ENCODE results near the gene ERCC1.

The ERCC1 gene

DNA sequence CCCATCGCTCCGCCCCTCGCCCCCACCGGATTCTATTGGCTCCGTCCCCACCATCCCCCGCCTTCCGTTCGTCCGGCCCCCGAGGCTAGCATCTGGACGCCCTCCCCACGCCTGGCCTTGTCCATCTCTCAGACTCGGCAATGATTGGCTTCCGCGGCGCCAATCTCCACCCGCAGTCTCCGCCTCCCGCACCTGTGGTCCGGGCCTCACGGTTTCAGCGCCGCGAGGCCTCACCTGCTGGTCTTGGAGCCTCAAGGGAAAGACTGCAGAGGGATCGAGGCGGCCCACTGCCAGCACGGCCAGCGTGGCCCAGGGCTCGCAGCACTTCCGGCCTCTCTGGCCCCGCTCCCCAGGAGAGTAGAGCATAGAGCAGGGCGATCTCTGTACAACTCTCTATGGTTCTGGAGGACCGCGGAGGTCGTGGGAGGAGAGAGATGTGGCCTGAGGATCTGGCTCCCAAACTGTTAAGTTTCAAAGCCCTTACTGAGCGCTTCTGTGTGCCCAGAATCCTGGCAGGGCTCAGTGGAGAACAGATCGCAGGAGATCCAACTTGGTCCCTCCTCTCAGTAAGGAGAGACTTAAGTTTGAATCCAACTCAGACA lies at the start of gene ERCC1:
ERCC1 (minus strand) TSS at position 329 of the 602 bp plus-strand sequence. CDS start 543 bp downstream, outside the sequence.
- DNase-seq (ENCODE audit: low read depth) = peak; percentile 98

DNA sequence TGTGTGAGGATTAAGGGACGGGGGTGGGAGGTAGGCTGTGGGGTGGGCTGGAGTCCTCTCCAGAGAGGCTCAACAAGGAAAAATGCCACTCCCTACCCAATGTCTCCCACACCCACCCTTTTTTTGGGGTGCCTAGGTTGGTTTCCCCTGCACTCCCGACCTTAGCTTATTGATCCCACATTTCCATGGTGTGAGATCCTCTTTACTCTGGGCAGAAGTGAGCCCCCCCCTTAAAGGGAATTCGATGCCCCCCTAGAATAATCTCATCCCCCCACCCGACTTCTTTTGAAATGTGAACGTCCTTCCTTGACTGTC lies 49.6 kb upstream of the ERCC1 start:
- DNase-seq (ENCODE audit: low read depth) = no peak

DNA sequence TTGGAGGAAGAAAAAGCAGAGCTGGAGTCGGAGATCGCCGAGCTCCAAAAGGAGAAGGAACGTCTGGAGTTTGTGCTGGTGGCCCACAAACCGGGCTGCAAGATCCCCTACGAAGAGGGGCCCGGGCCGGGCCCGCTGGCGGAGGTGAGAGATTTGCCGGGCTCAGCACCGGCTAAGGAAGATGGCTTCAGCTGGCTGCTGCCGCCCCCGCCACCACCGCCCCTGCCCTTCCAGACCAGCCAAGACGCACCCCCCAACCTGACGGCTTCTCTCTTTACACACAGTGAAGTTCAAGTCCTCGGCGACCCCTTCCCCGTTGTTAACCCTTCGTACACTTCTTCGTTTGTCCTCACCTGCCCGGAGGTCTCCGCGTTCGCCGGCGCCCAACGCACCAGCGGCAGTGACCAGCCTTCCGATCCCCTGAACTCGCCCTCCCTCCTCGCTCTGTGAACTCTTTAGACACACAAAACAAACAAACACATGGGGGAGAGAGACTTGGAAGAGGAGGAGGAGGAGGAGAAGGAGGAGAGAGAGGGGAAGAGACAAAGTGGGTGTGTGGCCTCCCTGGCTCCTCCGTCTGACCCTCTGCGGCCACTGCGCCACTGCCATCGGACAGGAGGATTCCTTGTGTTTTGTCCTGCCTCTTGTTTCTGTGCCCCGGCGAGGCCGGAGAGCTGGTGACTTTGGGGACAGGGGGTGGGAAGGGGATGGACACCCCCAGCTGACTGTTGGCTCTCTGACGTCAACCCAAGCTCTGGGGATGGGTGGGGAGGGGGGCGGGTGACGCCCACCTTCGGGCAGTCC lies 49.0 kb upstream of the ERCC1 start:
- DNase-seq (ENCODE audit: low read depth) = no peak

DNA sequence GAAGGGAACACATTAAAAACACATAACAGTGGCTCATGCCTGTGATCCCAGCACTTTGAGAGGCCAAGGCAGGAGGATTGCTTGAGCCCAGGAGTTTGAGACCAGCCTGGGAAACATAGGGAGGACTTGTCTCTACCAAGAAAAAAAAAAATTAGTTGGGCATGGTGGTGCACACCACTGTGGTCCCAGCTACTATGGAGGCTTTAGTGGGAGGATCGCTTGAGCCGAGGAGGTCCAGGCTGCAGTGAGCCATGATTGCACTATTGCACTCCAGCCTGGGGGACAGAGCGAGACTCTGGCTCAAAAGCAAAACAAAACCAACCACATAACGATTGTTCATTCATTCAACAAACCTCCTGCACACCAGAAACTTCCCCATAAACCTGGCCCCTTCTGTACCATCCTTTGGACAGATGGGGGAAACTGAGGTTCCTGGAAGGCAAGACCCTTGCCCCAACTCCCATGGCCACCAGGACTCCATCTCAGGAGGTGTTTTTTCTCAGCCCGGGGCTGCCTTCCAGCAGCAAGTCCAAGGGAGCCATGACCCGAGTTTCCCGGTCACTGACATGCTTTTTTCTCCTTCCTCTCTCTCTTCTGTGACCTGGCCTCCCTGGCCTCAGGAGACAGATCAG lies 48.3 kb upstream of the ERCC1 start:
- DNase-seq (ENCODE audit: low read depth) = no peak

DNA sequence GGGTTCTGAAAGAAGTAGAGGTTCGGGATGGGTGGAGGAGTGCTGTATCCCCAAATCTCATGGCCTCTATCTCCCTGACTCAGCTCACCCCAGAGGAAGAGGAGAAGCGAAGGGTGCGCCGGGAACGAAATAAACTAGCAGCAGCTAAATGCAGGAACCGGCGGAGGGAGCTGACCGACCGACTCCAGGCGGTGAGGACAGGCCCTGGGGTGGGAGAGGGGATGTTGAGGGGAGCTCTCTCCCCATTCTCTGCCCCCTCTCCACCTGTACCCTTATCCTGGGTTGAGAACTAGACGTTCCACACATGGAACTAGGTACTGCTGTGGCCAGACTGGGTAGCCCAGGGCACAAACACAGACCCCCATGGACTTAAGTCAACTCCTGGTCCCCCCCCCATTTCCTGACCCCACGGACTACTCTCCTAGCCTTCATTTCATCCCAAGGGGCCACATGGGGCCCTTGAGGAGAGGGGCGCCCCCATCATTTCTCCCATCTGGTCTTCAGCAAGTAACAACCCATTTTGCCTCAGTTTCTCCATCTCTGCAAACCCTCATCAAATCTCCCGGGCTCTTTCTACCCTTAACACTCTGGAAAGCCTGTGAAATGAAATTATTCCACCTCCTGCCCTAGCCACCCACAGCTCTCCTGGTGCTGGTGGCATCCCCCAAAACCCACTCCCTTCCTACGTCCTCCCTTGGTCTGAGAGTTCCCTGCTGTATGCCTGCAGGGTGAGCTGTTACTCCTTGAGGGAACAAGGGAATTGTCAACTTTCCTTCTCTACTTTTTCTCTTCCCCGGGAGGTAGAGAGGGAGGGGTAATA lies 47.6 kb upstream of the ERCC1 start:
- DNase-seq (ENCODE audit: low read depth) = no peak

DNA sequence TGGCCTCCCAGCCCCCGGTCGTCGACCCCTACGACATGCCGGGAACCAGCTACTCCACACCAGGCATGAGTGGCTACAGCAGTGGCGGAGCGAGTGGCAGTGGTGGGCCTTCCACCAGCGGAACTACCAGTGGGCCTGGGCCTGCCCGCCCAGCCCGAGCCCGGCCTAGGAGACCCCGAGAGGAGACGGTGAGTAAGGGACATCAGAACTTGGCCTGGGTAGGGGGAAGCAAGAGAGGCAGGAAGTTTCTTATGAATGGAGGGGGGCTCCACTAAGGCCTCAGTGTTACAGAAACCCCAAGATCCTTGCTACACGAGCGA lies 47.0 kb upstream of the ERCC1 start:
- DNase-seq (ENCODE audit: low read depth) = no peak

DNA sequence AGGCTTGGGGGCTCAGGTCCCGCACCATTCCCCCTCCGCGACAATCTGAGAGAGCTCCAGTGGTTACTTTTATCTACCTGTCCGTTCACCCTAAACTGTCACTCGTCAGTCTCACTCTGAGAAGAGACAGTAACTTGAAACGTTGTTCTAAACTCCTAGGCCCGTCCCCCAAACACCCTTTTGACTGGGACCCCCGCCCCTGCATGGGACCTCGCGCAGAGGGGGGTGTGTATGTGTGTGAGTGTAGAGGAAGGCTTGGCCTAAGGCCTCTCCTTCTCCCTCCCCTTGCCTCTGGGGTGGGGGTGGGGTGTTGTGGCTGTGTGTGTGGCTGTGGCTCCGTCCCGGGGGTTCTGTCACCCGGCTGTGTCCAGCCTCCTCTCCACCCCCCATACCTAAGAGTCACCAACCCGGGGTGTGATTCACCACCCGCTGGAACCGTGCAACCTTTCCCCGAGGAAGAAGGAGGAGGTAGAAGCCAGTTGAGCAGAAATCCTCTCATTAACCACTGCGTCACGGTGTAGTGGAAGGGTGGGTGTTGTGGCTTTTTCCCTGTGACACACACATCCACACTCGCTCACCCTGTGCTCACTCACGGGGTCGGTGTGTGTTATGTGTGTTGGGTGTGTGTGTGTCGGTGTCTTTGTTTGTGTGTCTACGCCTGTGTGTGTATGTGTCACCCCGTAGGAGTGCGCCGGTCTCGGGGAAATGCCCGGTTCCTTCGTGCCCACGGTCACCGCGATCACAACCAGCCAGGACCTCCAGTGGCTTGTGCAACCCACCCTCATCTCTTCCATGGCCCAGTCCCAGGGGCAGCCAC lies 46.4 kb upstream of the ERCC1 start:
- DNase-seq (ENCODE audit: low read depth) = peak; percentile 78

DNA sequence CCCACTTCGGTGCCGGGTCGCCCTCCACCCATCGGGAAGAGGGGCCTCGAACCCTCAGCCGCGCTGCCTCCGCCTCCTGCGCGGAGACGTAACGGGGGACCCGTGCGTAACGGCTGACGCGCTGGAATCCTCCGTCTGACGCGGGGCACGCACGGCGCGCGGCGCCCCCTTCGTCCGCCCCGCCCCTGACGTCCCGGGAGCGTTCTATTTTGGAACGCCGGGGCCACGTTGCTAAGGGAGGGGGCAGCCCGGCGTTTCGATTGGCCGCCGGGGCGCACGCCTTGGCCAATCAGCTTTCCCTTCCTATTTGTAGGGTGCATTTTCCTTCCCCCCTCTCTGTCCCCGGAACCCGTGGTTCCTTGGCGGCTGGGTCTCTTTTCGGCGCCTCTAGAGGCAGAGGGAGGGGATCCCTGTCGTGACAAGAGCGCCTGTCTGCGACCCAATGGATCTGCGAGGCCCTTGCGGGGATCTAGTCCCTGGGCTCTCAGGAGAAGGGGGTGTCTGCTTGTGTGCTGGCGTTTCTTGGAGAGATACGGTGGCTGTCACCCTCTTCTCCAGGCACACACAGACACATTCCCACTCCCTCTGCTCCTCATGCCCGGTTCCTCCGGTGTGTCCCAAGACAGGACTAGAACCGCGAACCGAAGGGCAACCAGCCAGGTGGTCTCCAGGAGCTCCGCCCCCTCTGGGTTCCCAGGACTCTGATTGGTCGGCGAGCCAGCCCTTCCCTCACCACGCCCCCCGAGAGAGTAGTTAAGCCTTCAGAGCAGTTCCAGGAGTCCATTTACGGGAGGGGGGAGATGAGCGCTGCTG lies 45.6 kb upstream of the ERCC1 start:
- peak; percentile 96 for DNase-seq (ENCODE audit: low read depth)

DNA sequence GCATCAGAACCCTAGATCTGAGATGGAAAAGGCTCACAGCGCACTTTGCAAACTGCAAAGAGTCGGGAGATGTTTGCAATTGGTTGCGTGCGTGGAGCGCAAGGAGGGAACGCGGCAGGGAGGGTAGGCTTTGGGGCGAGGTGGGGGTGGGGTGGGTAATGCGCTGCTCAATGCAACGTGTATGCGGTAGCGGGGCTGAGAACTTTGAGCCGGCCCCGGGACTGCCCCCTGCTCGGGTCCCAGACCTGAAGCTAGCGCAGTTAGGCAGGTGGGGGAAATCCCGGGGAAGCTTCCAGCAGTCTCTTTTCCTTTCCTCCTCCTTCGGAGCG lies 45.0 kb upstream of the ERCC1 start:
- peak; percentile 53 for DNase-seq (ENCODE audit: low read depth)

DNA sequence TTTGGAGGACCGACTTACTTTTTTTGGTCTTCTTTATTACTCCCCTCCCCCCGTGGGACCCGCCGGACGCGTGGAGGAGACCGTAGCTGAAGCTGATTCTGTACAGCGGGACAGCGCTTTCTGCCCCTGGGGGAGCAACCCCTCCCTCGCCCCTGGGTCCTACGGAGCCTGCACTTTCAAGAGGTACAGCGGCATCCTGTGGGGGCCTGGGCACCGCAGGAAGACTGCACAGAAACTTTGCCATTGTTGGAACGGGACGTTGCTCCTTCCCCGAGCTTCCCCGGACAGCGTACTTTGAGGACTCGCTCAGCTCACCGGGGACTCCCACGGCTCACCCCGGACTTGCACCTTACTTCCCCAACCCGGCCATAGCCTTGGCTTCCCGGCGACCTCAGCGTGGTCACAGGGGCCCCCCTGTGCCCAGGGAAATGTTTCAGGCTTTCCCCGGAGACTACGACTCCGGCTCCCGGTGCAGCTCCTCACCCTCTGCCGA lies 44.5 kb upstream of the ERCC1 start:
- peak; percentile 49 for DNase-seq (ENCODE audit: low read depth)

DNA sequence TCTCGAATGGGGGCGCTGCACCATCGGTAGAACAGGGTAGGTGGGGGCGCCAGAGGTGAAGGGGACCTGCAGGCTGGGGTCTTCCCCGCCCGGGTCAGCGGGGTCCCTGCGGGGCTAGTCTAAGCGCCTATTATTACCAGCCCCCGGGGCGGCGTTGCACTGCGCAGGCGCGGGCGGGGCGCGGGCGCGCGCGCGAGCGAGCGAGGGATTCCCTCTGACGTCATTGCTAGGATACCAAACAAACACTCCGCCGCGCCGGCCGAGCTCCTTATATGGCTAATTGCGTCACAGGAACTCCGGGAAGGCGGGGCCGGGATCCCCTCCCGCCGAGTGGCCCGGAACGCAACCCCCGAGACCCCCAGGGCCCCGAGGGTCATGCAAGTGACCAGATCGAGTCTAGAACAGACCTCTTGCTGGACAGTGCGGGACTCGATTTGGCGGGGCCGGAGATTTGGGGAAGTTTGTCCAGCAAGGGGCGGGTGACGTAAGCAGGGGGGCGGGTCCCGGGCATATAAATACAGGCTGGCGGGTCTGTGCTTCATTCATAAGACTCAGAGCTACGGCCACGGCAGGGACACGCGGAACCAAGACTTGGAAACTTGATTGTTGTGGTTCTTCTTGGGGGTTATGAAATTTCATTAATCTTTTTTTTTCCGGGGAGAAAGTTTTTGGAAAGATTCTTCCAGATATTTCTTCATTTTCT lies 43.9 kb upstream of the ERCC1 start, which contains the start of gene FOSB:
FOSB (plus strand) TSS at position 541 of the 703 bp plus-strand sequence. CDS start 591 bp downstream, outside the sequence.
- peak; percentile 98 for DNase-seq (ENCODE audit: low read depth)

DNA sequence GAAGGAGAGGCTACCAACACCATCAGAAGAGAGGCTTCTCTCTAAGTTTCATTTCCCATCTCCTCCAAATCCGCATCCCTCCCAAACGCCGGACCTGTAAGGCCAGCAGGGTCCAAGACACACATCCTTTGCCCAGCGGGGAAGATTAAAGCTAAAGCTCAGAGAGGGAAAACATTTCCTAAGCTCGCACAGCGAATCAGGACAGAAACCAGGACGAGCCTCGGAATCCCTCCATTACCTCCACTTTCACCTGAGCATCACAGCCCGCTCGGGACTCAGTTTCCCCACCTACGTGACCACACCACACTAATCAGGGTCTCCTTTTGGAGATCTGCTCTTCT lies 43.4 kb upstream of the ERCC1 start:
- DNase-seq (ENCODE audit: low read depth) = peak; percentile 30

DNA sequence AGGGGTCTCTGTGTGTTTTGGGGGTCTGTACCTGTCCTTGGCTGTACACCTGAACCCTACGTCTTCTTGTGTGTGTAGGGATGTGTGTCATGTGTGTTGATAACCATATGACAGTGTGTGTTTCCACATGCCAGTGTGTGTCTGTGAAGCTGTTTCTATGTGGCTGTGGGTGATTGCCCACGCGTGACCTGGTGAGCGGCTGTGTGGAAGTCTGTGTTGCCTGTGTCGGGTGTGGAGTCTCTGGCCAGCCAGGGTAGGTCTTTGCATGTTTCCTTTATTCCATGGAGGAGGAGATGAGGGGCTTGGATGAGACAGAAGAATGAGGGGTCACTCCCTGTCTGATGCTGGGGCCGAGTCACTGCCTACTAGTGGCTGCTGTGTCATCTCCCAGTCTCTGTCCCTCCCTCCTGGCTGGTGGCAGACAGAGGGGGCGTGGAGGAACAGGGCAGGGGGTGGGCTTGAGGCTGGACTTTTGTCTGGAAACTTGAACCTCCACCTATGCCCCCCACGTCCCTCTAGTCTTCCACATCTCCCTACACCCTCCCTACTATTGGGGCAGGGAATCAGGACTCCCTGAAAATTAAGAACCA lies 41.2 kb upstream of the ERCC1 start:
- DNase-seq (ENCODE audit: low read depth) = no peak

DNA sequence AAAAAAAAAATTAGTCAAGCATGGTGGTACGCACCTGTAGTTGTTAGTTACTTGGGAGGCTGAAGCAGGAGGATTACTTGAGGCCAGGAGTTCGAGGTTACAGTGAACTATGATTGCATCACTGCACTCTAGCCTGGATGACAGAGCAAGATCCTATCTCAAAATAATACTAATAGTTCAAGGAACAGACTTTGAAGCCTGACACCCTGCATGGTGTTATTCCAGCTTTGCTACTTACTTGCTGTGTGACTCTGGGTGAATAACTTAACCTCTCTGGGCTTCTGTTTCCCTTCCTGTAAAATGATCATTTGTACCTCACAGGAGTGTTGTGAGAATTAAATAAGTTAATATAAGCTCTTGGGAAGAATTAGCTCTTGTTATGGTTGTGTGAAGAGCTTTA lies 40.6 kb upstream of the ERCC1 start:
- DNase-seq (ENCODE audit: low read depth) = no peak

DNA sequence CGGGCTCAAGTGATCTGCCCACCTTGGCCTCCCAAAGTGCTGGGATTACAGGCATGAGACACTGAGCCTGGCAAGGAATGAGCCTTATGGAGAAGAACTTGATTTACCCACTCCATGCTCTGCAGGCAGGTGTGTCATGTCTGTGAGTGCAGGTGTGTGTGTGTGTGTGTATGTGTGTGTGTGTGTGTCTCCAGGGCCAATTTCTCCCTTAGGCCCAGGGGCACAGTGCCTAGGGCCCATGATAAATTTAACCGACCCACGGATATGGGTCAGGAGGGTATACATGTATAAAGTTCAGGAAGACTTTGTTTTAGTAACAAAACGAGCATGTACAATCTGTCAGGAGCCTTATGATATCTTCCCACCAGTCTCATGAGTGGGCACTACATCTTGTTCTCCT lies 39.5 kb upstream of the ERCC1 start:
- DNase-seq (ENCODE audit: low read depth) = no peak

DNA sequence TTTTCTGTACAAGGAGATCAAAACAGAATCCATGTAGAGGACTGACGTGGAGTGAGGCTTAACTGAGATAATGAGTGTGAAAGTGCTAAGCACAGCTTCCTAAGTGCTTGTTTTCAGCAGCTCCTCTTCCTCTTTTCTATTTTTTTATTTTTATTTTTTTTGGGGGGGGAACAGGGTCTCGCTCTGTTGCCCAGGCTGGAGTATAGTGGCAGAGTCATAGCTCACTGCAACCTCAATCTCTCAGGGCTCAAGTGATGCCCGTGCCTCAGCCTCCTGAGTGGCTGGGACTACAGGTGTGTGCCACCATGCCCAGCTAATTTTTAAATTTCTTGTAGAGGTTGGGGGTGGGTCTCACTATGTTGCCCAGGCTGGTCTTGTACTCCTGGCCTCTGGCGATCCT lies 38.5 kb upstream of the ERCC1 start:
- no peak for DNase-seq (ENCODE audit: low read depth)

DNA sequence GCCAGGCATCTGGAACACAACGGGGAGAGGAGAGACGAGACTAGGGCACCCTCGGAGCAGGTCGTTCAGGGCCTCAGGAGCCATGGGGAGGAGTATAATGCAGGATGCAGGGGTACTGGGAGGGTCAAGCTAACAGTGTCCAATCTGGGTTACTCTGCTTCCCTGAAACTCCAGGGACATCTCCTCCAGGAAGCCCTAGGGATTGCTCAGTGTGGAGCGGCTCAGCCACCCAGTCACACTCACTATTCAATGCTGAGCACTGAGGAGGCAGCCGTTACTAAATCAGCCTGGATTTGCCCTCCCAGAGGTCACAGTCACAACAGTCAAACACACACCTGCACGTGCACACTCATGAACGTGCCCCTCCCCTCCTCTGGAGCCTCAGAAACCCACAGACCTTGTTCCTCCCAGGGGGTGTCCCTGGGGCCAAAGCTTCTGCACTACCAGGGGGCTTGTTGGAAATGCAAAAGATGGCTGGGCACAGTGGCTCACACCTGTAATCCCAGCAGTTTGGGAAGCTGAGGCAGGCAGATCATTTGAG lies 37.2 kb upstream of the ERCC1 start:
- no peak for DNase-seq (ENCODE audit: low read depth)

DNA sequence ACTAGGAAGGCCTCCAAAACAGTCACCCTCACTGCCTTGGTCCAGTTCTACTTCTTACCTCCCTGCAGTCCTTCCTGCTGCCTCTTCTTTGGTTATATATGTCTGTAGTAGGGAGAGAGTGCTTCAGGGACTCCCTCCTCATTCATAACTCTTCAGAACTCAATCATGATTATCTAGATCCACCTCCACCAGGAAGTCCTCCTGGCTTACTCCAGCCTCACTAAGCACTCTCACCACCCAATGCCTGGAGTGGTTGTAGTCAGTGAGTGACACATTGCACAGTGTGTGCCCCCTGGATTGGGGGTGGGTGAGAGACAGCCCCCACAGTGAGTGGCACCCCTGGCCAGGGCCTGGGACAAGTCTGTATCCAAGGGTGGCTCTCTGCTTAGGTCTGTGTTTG lies 34.1 kb upstream of the ERCC1 start:
- DNase-seq (ENCODE audit: low read depth) = no peak

DNA sequence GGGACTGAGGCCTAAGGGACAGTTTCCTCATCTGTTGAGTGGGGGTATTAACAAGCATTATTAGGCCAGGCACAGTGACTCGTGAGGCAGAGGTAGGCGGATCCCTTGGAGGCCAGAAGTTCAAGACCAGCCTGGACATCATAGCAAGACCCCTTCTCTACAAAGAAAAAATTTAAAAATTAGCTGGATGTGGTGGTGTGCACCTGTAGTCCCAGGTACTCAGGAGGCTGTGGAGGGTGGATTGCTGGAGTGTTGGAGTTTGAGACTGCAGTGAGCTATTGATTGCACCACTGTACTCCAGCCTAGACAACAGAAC lies 32.7 kb upstream of the ERCC1 start:
- no peak for DNase-seq (ENCODE audit: low read depth)

All from ELR (cell line).